H1 (cell line): Measurements from ENCODE around the gene NOLC1. TPM values are rescaled to one million over a fixed set of nuclear protein-coding genes. Genes with fewer than 3 reads are reported as not detected.
A peak's percentile ranks its signal among the peaks of the same experiment; 100 is the strongest.

Source experiments
- CTCF ChIA-PET: fragments of 300-600 bp; sonication (Branson Sonifier 250); formaldehyde crosslinking; loops from one replicate; lab custom pipeline; 2021; ENCODE audit not compliant: partially characterized antibody; lab: Charles Lee
- POLR2A ChIA-PET: fragments of 300-600 bp; sonication (Branson Sonifier 250); formaldehyde crosslinking; loops from one replicate; lab custom pipeline; 2021; ENCODE audit warnings: inconsistent platforms; ENCODE audit not compliant: partially characterized antibody; lab: Charles Lee
- DNase-seq, 2 experiments: peaks; one replicate each; pipeline versions ENCODE4 v3.0.0 to v3.0.0-alpha.2; 2010 to 2022; ENCODE audit warnings: low spot score in 2 of 2, low read depth in 1 of 2, mixed read lengths in 1 of 2
- FAIRE-seq: peaks from 2 replicates; lab custom pipeline; 2011; peaks lifted over from hg19 to GRCh38; lab: Jason Lieb, UNC
- H2AFZ ChIP-seq: 2 replicates; pipeline ENCODE4 v1.8.1; 2012; ENCODE audit warnings: low read length, inconsistent platforms
- H2AK5ac ChIP-seq: 2 replicates; pipeline ENCODE4 v1.6.1; 2013; ENCODE audit warnings: low read depth, low read length
- H2BK120ac ChIP-seq: replicated peaks from 2 replicates; pipeline ENCODE3; 2013; ENCODE audit warnings: low read depth, low read length, inconsistent platforms
- H2BK12ac ChIP-seq: 2 replicates; pipeline ENCODE4 v1.6.1; 2013; ENCODE audit warnings: low read depth, low read length
- H2BK15ac ChIP-seq: 2 replicates; pipeline ENCODE4 v1.6.1; 2013; ENCODE audit warnings: low read length
- H2BK20ac ChIP-seq: 2 replicates; pipeline ENCODE4 v1.6.1; 2013; ENCODE audit warnings: low read length
- H2BK5ac ChIP-seq: 2 replicates; pipeline ENCODE4 v1.6.1; 2013; ENCODE audit warnings: low read depth, low read length
- H3K14ac ChIP-seq: 2 replicates; pipeline ENCODE4 v1.6.1; 2013; ENCODE audit warnings: inconsistent platforms; ENCODE audit not compliant: insufficient read length
- H3K18ac ChIP-seq: 2 replicates; pipeline ENCODE4 v1.6.1; 2013; ENCODE audit warnings: low read length; ENCODE audit errors: extremely low read depth
- H3K23ac ChIP-seq: 2 replicates; pipeline ENCODE4 v1.6.1; 2013; ENCODE audit warnings: inconsistent platforms; ENCODE audit not compliant: insufficient read length
- H3K23me2 ChIP-seq: 2 replicates; pipeline ENCODE4 v1.6.1; 2013; ENCODE audit warnings: low read depth, low read length
- H3K27ac ChIP-seq: 2 replicates; pipeline ENCODE4 v1.6.1; 2011; ENCODE audit warnings: low read depth, low read length, inconsistent platforms
- H3K27me3 ChIP-seq, 4 experiments: replicated peaks in 1 of 4; 1 replicate in 1 of 4; 2 replicates in 3 of 4; pipeline versions ENCODE4 v1.6.1 to v1.8.1; 2011 to 2013; ENCODE audit warnings: low read length in 3 of 4, mild to moderate bottlenecking in 3 of 4, inconsistent platforms in 2 of 4, mixed read lengths in 2 of 4, moderate library complexity in 1 of 4; ENCODE audit not compliant: control insufficient read depth in 3 of 4, insufficient read depth in 3 of 4; ENCODE audit errors: extremely low read depth in 1 of 4
- H3K36me3 ChIP-seq, 4 experiments: 2 replicates each; pipeline versions ENCODE4 v1.6.1 to v1.8.1; 2011 to 2013; ENCODE audit warnings: mild to moderate bottlenecking in 4 of 4, low read length in 3 of 4, moderate library complexity in 2 of 4, control low read depth in 1 of 4, inconsistent platforms in 1 of 4; ENCODE audit not compliant: insufficient read depth in 4 of 4, control insufficient read depth in 2 of 4
- H3K4ac ChIP-seq: replicated peaks from 2 replicates; pipeline ENCODE3; 2013; ENCODE audit warnings: low read length, low read depth, mixed read lengths, inconsistent platforms; ENCODE audit not compliant: insufficient read length
- H3K4me1 ChIP-seq, 4 experiments: replicated peaks in 1 of 4; 1 replicate in 1 of 4; 2 replicates in 3 of 4; pipeline versions ENCODE4 v1.6.1 to v1.8.1; 2011 to 2013; ENCODE audit warnings: low read length in 3 of 4, inconsistent platforms in 2 of 4, mixed read lengths in 1 of 4; ENCODE audit not compliant: insufficient read depth in 4 of 4, control insufficient read depth in 3 of 4
- H3K4me2 ChIP-seq, 2 experiments: 2 replicates each; pipeline versions ENCODE4 v1.6.1 to v1.8.1; 2011 to 2013; ENCODE audit warnings: low read depth in 2 of 2, low read length in 2 of 2, control low read depth in 1 of 2, inconsistent platforms in 1 of 2, mild to moderate bottlenecking in 1 of 2; ENCODE audit not compliant: insufficient read depth in 1 of 2
- H3K4me3 ChIP-seq, 4 experiments: fragments of 200-600, 300-600 bp in 1 of 4; sonication (generic), shearing (Covaris generic), sonication (Bioruptor Twin) in 1 of 4; 2 replicates each; pipeline versions ENCODE4 v1.5.1 to v1.8.1; 2011 to 2016; ENCODE audit warnings: low read length in 4 of 4, low read depth in 3 of 4, control low read depth in 2 of 4, inconsistent platforms in 2 of 4, mild to moderate bottlenecking in 2 of 4, mixed read lengths in 1 of 4, moderate library complexity in 1 of 4; ENCODE audit not compliant: insufficient read depth in 2 of 4; ENCODE audit errors: extremely low read depth in 1 of 4
- H3K56ac ChIP-seq: replicated peaks from 2 replicates; pipeline ENCODE3; 2013; ENCODE audit warnings: low read depth, mild to moderate bottlenecking, mixed read lengths, low read length, inconsistent platforms; ENCODE audit not compliant: insufficient read length
- H3K79me1 ChIP-seq: 2 replicates; pipeline ENCODE4 v1.6.1; 2013; ENCODE audit warnings: low read depth, low read length, control low read depth
- H3K79me2 ChIP-seq, 2 experiments: 2 replicates each; pipeline versions ENCODE4 v1.6.1 to v1.8.1; 2012 to 2013; ENCODE audit warnings: low read length in 2 of 2, mild to moderate bottlenecking in 2 of 2, inconsistent platforms in 1 of 2; ENCODE audit not compliant: insufficient read depth in 2 of 2, control insufficient read depth in 1 of 2
- H3K9ac ChIP-seq, 4 experiments: replicated peaks in 1 of 4; 1 replicate in 1 of 4; 2 replicates in 3 of 4; pipeline versions ENCODE4 v1.6.1 to v1.8.1; 2011 to 2013; ENCODE audit warnings: low read depth in 3 of 4, low read length in 3 of 4, control low read depth in 2 of 4, mild to moderate bottlenecking in 2 of 4, moderate library complexity in 2 of 4, inconsistent platforms in 1 of 4; ENCODE audit errors: extremely low read depth in 1 of 4
- H3K9me3 ChIP-seq, 2 experiments: 2 replicates each; pipeline versions ENCODE4 v1.6.1 to v1.8.1; 2012 to 2013; ENCODE audit warnings: mild to moderate bottlenecking in 2 of 2, moderate library complexity in 2 of 2, control low read depth in 1 of 2, inconsistent platforms in 1 of 2, low read depth in 1 of 2, low read length in 1 of 2, mixed read lengths in 1 of 2; ENCODE audit not compliant: insufficient read depth in 2 of 2
- H4K20me1 ChIP-seq, 2 experiments: replicated peaks in 1 of 2; 2 replicates each; pipeline versions ENCODE3 to v1.8.1; 2011 to 2013; ENCODE audit warnings: inconsistent platforms in 2 of 2, low read length in 2 of 2, mild to moderate bottlenecking in 1 of 2; ENCODE audit not compliant: insufficient read depth in 2 of 2, control insufficient read depth in 1 of 2
- H4K5ac ChIP-seq: 2 replicates; pipeline ENCODE4 v1.6.1; 2013; ENCODE audit warnings: low read length, low read depth, mixed read lengths, inconsistent platforms; ENCODE audit not compliant: insufficient read length
- H4K8ac ChIP-seq: 2 replicates; pipeline ENCODE4 v1.8.0; 2013; ENCODE audit warnings: mild to moderate bottlenecking, moderate library complexity, low read length, inconsistent platforms; ENCODE audit not compliant: insufficient read depth; ENCODE audit errors: extremely low read depth
- H4K91ac ChIP-seq: replicated peaks from 2 replicates; pipeline ENCODE3; 2013; ENCODE audit warnings: low read length, mixed read lengths, inconsistent platforms; ENCODE audit not compliant: insufficient read length
- ASH2L ChIP-seq: fragments of 200-600, 300-600 bp; sonication (generic); IDR thresholded peaks from one replicate; pipeline ENCODE4 v1.7.1; 2017; ENCODE audit warnings: low read length
- EZH2 ChIP-seq: fragments of 200-600 bp; sonication (generic); IDR thresholded peaks from 2 replicates; pipeline ENCODE4 v1.7.1; 2012; ENCODE audit warnings: low read depth, mild to moderate bottlenecking, moderate library complexity, low read length, inconsistent platforms; ENCODE audit not compliant: severe bottlenecking
- FOSL1 ChIP-seq: IDR thresholded peaks from 2 replicates; pipeline ENCODE4 v1.6.1; 2011; ENCODE audit warnings: mild to moderate bottlenecking, low read depth, low read length, moderate library complexity; ENCODE audit not compliant: insufficient read depth
- KDM4A ChIP-seq: IDR thresholded peaks from one replicate; pipeline ENCODE4 v1.7.1; 2012; ENCODE audit warnings: low read depth, mild to moderate bottlenecking, moderate library complexity, low read length, inconsistent platforms; ENCODE audit not compliant: severe bottlenecking
- POLR2A ChIP-seq, 2 experiments: IDR thresholded peaks; 1 replicate in 1 of 2; 2 replicates in 1 of 2; pipeline ENCODE4 v1.6.1; 2011; ENCODE audit warnings: low read depth in 2 of 2, low read length in 2 of 2, mild to moderate bottlenecking in 2 of 2; ENCODE audit errors: control extremely low read depth in 1 of 2
- RFX5 ChIP-seq: IDR thresholded peaks from 2 replicates; pipeline ENCODE4 v1.6.1; 2011; ENCODE audit warnings: low read depth, low read length, improper control_type of control experiment, borderline replicate concordance
- SAP30 ChIP-seq: fragments of 300-600 bp; sonication (generic); IDR thresholded peaks from 2 replicates; pipeline ENCODE4 v1.7.1; 2012; ENCODE audit warnings: low read length, moderate library complexity, mild to moderate bottlenecking, inconsistent platforms; ENCODE audit not compliant: insufficient read depth, insufficient replicate concordance
- SIRT6 ChIP-seq: IDR thresholded peaks from one replicate; pipeline ENCODE4 v1.7.1; 2012; ENCODE audit warnings: low read length, inconsistent platforms
- SP1 ChIP-seq: IDR thresholded peaks from 2 replicates; pipeline ENCODE4 v1.6.1; 2011; ENCODE audit warnings: low read depth, low read length
- TAF1 ChIP-seq: IDR thresholded peaks from 2 replicates; pipeline ENCODE4 v1.6.1; 2011; ENCODE audit warnings: mild to moderate bottlenecking, low read depth, low read length
- TBP ChIP-seq: IDR thresholded peaks from 2 replicates; pipeline ENCODE4 v1.6.1; 2011; ENCODE audit warnings: low read depth, low read length, improper control_type of control experiment
- TEAD4 ChIP-seq: IDR thresholded peaks from 2 replicates; pipeline ENCODE4 v1.6.1; 2012; ENCODE audit warnings: low read depth, low read length, inconsistent platforms, mixed read lengths
- WGBS, 2 experiments: shearing (Covaris generic) in 1 of 2; methylation state at CpG; one replicate each; pipeline versions ENCODE4 v1.1.6 to v1.1.7; 2013 to 2015; ENCODE audit warnings: low lambda C conversion rate in 2 of 2, mixed read lengths in 2 of 2, inconsistent platforms in 1 of 2, low coverage in 1 of 2, missing lambda C conversion rate in 1 of 2; ENCODE audit not compliant: insufficient replicate concordance in 2 of 2, insufficient coverage in 1 of 2, insufficient read length in 1 of 2; ENCODE audit errors: extremely low coverage in 1 of 2, missing lambda C conversion rate in 1 of 2; 5-methylcytosine and 5-hydroxymethylcytosine counted together
- polyA plus RNA-seq, 7 experiments: library from polyadenylated mRNA; depleted of rRNA in 3 of 7; stranded (reverse) in 5 of 7; unstranded in 2 of 7; fragments of >200 nt in 5 of 7; fragments of 200-250 nt in 2 of 7; gene quantifications; 1 replicate in 5 of 7; 2 replicates in 1 of 7; 4 replicates in 1 of 7; pipeline versions ENCODE4 v1.2.1 to v1.2.3, GENCODE V29; 2011 to 2013; ENCODE audit warnings: missing spikeins in 2 of 7, mixed read lengths in 2 of 7
- total RNA-seq: library from RNA; stranded (reverse); fragmentation: NEBNext Ultra II Directional; extraction: Animal tissue kit (Norgen Biotek cat#: 25700); gene quantifications from 2 replicates; pipeline ENCODE4 v1.2.1, GENCODE V29; 2021

NOLC1 gene
- total and polyA plus RNA-seq, 2 of the 8 experiments (the other 6 are each of a cell fraction or from before 2014, with no cell fraction given): 86.3 to 191 TPM

DNA sequence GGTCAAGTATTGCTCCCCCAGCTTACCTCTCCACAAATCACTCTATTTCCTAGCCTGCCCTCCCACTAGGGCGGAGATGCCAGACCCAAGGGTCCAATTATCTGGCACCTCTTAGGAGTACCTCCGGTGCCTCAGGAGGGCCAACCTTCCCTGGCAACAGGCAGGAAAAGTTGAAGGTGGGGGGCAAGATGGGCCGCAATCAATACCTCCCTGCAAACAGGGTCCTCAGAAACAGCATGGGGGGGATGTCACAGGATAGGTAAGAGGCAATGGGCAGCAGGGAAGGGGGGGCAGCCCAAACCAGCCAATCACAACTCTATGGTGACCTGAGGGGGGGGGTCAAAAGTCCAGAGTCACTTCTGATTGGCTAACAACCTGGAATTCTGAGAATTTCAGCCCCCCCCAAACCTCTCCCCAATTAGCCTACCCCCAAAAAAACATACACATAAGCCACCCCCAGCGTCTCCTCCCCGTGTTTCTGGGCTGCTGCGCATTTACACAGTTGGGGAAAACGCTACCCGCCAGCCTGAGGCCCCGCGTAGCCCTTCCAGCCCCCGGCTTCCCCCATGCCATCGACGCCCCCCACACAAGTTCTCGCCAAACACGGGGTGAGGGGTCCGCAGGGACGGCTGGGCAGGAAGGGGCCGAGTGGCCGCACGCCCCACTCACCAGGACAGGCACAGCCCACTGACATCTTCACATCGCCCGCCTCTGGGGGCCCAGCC, 32.6 kb upstream of the NOLC1 start:
- DNase-seq (peak in 1 of 2 experiments; percentile 73), FAIRE-seq (no peak)
- no peaks in the 10 kb centered on the region for H3K36me3 ChIP-seq
- peaks cover 3% of the 10 kb centered on the region; the same call in 1 of the 2 replicates for H3K79me1 ChIP-seq
- peak overlapping the region; percentile 86 for H4K8ac ChIP-seq
- peaks cover 8 to 41% of the 10 kb centered on the region in 2 experiments for H3K79me2 ChIP-seq
- POLR2A ChIA-PET: interaction anchor here (0.8 to 4.0 kb wide), 18 partner anchors 8 to 527 kb away, joined by 3 to 37 read pairs (median 4); partner anchors contain the start of genes ARMH3, NOLC1 and PPRC1
- peak overlapping the region; percentile 89 for H3K18ac ChIP-seq
- peak overlapping the region; percentile 79 for H4K91ac ChIP-seq
- peak overlapping the region; percentile 71 for H3K56ac ChIP-seq
- peak in 1 of 2 experiments; percentile 56; a peak in 1 of 3 replicates for TF ChIP-seq POLR2A (IDR thresholded peaks at IDR 0.05; ENCODE audit: control extremely low read depth in 1 of 2, low read depth in 2 of 2, low read length in 2 of 2)
- TF ChIP-seq TBP: 0 out of 2 replicates have a peak, but pooled peaks have one; percentile 36
- TF ChIP-seq TAF1: peak; percentile 7; the same call in 1 of the 2 replicates
- TF ChIP-seq RFX5: peak; percentile 65; the same call in 1 of the 2 replicates
- peak; percentile 15 for TF ChIP-seq KDM4A
- no peak for TF ChIP-seq SIRT6
- peak; percentile 74 for TF ChIP-seq SP1
- TF ChIP-seq EZH2: no peak
- no peak for TF ChIP-seq FOSL1
- TF ChIP-seq ASH2L: peak; percentile 6
- no peak for TF ChIP-seq SAP30
- TF ChIP-seq TEAD4: peak; percentile 95
- H4K5ac ChIP-seq: peak overlapping the region; percentile 70
- no peak overlapping the region for H3K14ac ChIP-seq
- H3K9me3 ChIP-seq: no peaks in the 10 kb centered on the region
- peaks cover 21% of the 10 kb centered on the region for H3K23me2 ChIP-seq
- H2BK15ac ChIP-seq: no peak overlapping the region; the same call in 1 of the 2 replicates
- H3K4me2 ChIP-seq: peak overlapping the region; percentile 65 to 94
- CTCF ChIA-PET: interaction anchor here (0.5 to 1.9 kb wide), 5 partner anchors 8 to 265 kb away, joined by 3 to 5 read pairs (median 4); no protein-coding TSS in a partner anchor
- H2BK20ac ChIP-seq: 0 out of 2 replicates have a peak overlapping the region, but pooled peaks have one; percentile 36
- peak overlapping the region; percentile 71 to 84 (median 74) for H3K9ac ChIP-seq
- no peak overlapping the region for H2AFZ ChIP-seq
- no peaks in the 10 kb centered on the region for H3K27me3 ChIP-seq
- H3K4me3 ChIP-seq: peak overlapping the region; percentile 80 to 93 (median 84)
- no peak overlapping the region for H3K23ac ChIP-seq
- H3K27ac ChIP-seq: peak overlapping the region; percentile 88
- peaks cover 0 to 3% of the 10 kb centered on the region in 2 experiments for H4K20me1 ChIP-seq
- H2BK120ac ChIP-seq: no peak overlapping the region
- peak overlapping the region; percentile 78; the same call in 1 of the 2 replicates for H2AK5ac ChIP-seq
- 4% methylated on average over 14 of the region's 22 CpGs; no CpG with 5 or more reads in 1 of the 2 experiments for WGBS, 2 experiments
- peaks cover 22 to 53% (median 33%) of the 10 kb centered on the region in 4 experiments for H3K4me1 ChIP-seq
- H2BK12ac ChIP-seq: 0 out of 2 replicates have a peak overlapping the region, but pooled peaks have one; percentile 84
- H2BK5ac ChIP-seq: peak overlapping the region; percentile 98
- no peak overlapping the region for H3K4ac ChIP-seq
